Type B pancreatic cell (in vitro differentiated cells): ENCODE measurements around the gene ANKS3. TPM values are rescaled to one million over a fixed set of nuclear protein-coding genes. Genes with fewer than 3 reads are reported as not detected.
"Not testable (repeated sequence)": the region's sequence is repeated elsewhere in the genome, so short reads cannot be mapped to it uniquely, and the experiment has no call there.

Experiments
- DNase-seq: peaks from one replicate; pipeline ENCODE4 v3.0.0; 2021; ENCODE audit warnings: mixed read lengths; ENCODE audit not compliant: unreplicated experiment; ENCODE audit errors: extremely low spot score
- H3K27ac Mint-ChIP-seq: 2 replicates; pipeline ENCODE4 v1.8.0; 2021; ENCODE audit warnings: mild to moderate bottlenecking, mixed read lengths
- H3K27me3 Mint-ChIP-seq: 2 replicates; pipeline ENCODE4 v1.8.0; 2021; ENCODE audit warnings: mixed read lengths
- H3K36me3 Mint-ChIP-seq: 2 replicates; pipeline ENCODE4 v1.8.0; 2021; ENCODE audit warnings: mixed read lengths
- H3K4me1 Mint-ChIP-seq: one replicate; pipeline ENCODE4 v1.8.0; 2021; ENCODE audit warnings: mixed read lengths; ENCODE audit not compliant: unreplicated experiment
- H3K4me3 Mint-ChIP-seq: 2 replicates; pipeline ENCODE4 v1.8.0; 2021; ENCODE audit warnings: mild to moderate bottlenecking, mixed read lengths
- H3K9me3 Mint-ChIP-seq: 2 replicates; pipeline ENCODE4 v1.8.0; 2021; ENCODE audit warnings: mixed read lengths
- total RNA-seq: library from RNA; stranded (reverse); gene quantifications from 2 replicates; pipeline ENCODE4 v1.2.1, GENCODE V29; 2021; ENCODE audit warnings: low replicate concordance
- TF ChIP-seq, protein P1 (sequence below): fragments of 200-600 bp; sonication (generic); conservative IDR thresholded peaks from 2 replicates; pipeline ENCODE4 v1.5.0; 2021; ENCODE audit warnings: antibody characterized with exemption, mild to moderate bottlenecking

The ANKS3 gene
- total RNA-seq, 1 donor from 2014 or later = 36.7 TPM

- no peaks in the 10 kb centered on the region for H3K27me3 Mint-ChIP-seq
- DNase-seq = no peak
- H3K36me3 Mint-ChIP-seq = peaks cover 12% of the 10 kb centered on the region
- no peaks in the 10 kb centered on the region for H3K9me3 Mint-ChIP-seq
- H3K4me1 Mint-ChIP-seq = no peaks in the 10 kb centered on the region
- H3K4me3 Mint-ChIP-seq = no peak overlapping the region
- TF ChIP-seq, protein P1, sequence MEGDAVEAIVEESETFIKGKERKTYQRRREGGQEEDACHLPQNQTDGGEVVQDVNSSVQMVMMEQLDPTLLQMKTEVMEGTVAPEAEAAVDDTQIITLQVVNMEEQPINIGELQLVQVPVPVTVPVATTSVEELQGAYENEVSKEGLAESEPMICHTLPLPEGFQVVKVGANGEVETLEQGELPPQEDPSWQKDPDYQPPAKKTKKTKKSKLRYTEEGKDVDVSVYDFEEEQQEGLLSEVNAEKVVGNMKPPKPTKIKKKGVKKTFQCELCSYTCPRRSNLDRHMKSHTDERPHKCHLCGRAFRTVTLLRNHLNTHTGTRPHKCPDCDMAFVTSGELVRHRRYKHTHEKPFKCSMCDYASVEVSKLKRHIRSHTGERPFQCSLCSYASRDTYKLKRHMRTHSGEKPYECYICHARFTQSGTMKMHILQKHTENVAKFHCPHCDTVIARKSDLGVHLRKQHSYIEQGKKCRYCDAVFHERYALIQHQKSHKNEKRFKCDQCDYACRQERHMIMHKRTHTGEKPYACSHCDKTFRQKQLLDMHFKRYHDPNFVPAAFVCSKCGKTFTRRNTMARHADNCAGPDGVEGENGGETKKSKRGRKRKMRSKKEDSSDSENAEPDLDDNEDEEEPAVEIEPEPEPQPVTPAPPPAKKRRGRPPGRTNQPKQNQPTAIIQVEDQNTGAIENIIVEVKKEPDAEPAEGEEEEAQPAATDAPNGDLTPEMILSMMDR = no peak
- no peak overlapping the region for H3K27ac Mint-ChIP-seq
These were observed 82.2 kb downstream of the ANKS3 start for GRCh38 chr16:4651827-4652226.

GRCh38 chr16:4650443-4651074 is 83.5 kb downstream of the ANKS3 start:
- H3K4me3 Mint-ChIP-seq, H3K27me3 Mint-ChIP-seq, DNase-seq, H3K4me1 Mint-ChIP-seq, H3K9me3 Mint-ChIP-seq, H3K27ac Mint-ChIP-seq: not testable (repeated sequence)
- peaks cover 13% of the 10 kb centered on the region for H3K36me3 Mint-ChIP-seq
- TF ChIP-seq, protein P1 = peak; percentile 81

DNA sequence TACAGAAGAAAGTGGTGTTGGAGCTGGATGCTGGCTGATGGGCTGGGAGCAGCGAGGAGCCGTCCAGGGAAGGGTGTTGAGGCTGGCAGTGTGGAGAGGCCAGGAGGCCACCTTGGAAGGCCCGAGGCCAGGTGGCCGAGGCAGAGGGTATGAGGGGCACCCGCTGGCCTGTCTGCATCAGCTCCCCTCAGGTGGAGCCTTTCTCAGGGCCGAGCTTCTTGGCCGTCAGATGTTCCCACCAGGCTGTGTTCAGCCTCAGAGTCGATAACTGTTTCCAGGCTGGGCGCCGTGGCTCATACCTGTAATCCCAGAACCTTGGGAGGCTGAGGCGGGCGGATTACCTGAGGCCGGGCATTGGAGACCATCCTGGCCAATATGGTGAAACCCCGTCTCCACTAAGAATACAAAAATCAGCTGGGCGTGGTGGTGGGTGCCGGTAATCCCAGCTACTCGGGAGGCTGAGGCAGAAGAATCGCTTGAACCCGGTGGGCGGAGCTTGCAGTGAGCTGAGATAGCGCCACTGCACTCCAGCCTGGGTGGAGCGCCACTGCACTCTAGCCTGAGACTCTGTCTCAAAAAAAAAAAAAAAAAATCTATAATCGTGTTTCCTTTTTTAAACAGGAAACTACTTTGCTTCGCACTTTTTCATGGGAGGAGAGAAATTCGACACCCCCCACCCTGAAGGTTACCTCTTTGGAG is 84.2 kb downstream of the ANKS3 start:
- Mint-ChIP-seq H3K27ac (no peak overlapping the region), H3K27me3 (no peaks in the 10 kb centered on the region), H3K9me3 (no peaks in the 10 kb centered on the region), H3K4me1 (no peaks in the 10 kb centered on the region), H3K36me3 (peaks cover 18% of the 10 kb centered on the region), H3K4me3 (no peak overlapping the region)
- TF ChIP-seq, protein P1 = no peak
- DNase-seq = no peak

DNA sequence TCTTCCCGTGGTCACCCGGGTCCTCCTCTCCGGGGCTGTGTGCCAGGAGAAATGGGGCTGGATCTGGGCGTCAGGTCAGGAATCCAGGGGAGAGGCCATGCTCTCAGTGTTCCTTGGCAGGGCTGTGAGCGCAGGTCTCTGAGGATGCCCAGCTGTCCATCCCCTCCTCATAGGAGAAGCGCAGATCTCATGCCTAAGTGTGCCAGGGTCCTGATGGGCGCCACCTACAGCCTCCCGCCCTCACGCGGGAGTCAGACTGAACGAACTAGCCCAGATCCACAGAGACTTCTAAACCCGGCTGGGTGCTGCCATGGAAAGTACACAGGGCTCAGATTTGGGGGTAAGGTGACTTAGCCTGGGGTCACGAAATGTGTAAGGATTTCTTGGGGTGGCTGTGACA is 85.2 kb downstream of the ANKS3 start:
- Mint-ChIP-seq H3K27me3 (no peaks in the 10 kb centered on the region), H3K4me3 (no peak overlapping the region), H3K4me1 (no peaks in the 10 kb centered on the region), H3K27ac (no peak overlapping the region), H3K36me3 (peaks cover 18% of the 10 kb centered on the region), H3K9me3 (no peaks in the 10 kb centered on the region)
- TF ChIP-seq, protein P1 = no peak
- DNase-seq = no peak

GRCh38 chr16:4647644-4647980 is 86.5 kb downstream of the ANKS3 start:
- Mint-ChIP-seq H3K9me3 (no peaks in the 10 kb centered on the region), H3K4me3 (no peak overlapping the region), H3K4me1 (no peaks in the 10 kb centered on the region), H3K27me3 (no peaks in the 10 kb centered on the region), H3K27ac (no peak overlapping the region), H3K36me3 (peaks cover 18% of the 10 kb centered on the region)
- no peak for DNase-seq
- TF ChIP-seq, protein P1 = no peak
